GM19193 (cell line): ENCODE results near the gene MMS22L.

ENCODE experiments used
- POLR2A ChIP-seq: IDR thresholded peaks from 4 replicates; pipeline ENCODE4 v1.6.1; 2011; ENCODE audit not compliant: insufficient read depth, insufficient read length; ENCODE audit errors: extremely low read depth

MMS22L gene

DNA sequence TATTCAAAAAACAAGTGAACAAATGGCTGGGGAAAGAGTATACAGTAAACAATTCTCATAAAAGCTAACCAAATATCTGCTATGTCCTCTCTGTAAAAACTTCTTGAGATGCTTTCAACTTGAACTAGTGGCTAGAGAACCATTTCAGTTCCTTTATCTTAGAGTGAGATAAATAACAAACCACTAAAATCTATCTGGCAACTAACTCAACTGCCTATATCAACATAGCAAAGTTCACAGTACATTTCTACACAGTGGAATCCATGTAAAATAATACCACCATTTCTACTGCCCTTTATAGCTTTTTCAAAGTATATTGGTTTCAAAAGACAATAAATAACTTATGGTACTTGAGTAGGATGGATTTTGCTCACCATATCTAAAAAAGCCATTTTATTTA is 95.1 kb downstream of the MMS22L start:
- TF ChIP-seq POLR2A = no peak

DNA sequence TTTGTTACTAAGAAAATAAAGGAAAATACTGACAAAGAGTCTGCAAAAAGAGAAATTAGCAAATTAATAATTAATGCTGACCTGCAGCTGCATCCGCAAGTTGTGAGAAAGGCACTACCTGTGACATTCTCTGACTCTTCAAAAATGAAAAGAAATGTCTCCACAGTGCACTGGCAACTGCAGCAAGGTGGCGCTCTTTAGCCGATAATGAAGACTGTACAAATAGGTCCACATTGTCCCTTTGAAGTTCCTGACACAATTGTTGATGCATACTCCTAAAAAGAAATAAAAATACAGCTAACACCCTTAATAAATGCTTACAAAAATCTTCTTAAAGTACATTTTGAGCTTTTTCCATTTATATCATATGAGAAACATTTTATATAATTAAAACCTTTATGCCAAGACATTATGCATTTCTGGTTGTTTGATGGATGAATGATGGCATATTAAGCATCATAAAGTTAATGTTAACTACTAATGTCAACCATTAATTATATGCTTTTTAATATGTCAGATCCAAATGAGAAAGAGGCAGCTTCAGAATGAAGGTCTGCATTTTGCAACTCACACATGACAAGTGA is 96.5 kb downstream of the MMS22L start:
- no peak for TF ChIP-seq POLR2A

DNA sequence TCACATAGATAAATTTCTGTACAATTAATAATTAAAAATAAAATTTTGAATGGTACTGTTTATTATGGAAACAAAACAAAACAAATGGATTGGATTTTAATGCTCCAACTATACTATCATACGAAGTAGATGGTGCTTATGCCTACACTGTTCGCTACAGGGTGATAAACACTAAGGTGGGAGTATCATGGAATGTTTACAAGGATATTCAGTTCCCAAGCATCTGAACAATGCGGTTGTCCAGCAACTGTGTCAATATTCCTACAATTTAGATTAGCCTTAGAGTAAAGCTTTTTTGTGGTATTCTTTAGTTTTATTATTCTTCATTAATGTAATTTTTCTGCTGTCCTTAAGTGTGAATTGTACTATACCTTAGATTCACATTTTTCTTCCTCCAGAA is 105.1 kb downstream of the MMS22L start:
- TF ChIP-seq POLR2A = no peak

DNA sequence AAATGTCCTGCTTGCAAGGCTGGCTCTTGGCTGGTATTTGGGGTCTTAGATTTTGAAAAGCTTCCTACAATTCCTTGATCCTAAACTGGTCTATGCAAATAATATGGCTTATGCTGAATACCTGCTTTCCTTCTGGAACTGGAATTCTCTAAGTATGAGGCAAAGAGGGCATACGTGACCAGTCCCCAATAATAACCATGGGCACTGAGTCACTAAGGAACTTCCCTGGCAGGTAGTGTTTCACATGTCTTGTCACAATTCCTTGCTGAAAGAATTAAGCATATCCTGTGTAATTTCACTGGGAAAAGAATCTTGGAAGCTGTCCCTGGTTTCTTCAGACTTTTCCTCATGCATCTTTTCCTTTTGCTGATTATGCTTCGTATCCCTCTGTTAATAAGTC is 106.5 kb downstream of the MMS22L start:
- no peak for TF ChIP-seq POLR2A

DNA sequence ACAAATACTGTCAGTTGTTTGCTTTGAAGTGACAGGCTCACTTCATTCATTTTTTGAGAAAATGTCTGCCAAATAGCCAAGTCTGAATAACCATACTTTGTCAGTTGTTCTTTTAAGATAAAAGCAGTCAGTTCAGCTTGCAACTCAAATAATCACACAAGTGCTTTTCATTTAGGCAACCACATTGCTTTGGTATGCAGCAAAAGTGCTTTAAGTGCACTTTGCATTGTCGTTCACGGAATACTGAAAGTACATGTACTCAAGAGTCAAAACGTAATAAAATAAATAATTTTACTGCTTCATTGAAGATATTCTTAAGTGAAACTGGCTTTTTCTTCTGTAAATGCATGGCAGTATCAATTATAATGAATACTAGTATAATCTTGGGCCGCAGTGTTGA is 107.2 kb downstream of the MMS22L start:
- no peak for TF ChIP-seq POLR2A

DNA sequence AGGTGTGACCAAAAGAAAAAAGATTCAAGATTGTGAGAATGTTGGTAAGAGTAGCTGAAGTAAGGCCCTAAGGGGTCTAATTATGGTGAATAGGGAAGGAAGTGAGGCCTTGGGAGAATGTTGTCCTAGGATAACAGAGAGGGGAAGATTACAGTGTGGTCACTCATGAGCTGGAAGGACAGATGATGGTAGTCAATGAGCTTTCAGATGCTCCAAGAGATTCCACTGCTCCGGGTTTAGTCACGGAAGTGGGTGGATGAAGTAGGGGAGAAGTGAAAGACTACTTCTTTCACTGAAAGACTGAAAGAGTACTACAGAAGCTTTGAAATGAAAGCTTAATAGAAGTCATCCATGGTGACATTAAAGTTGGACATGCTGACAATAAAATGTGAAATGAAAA is 108.5 kb downstream of the MMS22L start:
- no peak for TF ChIP-seq POLR2A

DNA sequence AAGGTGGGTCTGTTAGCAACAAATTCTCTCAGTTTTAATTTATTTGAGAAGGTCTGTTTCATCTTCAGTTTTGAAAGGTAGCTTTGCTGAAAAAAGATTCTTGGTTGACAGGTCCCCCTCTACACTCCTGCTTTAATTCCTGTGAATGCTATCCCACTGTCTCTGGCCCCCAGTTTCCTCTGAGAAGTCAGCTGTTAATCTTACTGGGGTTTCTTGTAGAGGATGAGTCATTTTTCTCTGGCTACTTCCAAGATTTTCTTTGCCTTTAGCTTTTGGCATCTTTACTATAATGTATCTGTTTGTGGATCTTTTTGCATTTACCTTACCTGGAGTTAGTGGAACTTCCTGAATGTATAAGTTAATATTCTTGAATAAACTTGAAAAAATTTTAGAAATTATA is 122.7 kb downstream of the MMS22L start:
- no peak for TF ChIP-seq POLR2A

DNA sequence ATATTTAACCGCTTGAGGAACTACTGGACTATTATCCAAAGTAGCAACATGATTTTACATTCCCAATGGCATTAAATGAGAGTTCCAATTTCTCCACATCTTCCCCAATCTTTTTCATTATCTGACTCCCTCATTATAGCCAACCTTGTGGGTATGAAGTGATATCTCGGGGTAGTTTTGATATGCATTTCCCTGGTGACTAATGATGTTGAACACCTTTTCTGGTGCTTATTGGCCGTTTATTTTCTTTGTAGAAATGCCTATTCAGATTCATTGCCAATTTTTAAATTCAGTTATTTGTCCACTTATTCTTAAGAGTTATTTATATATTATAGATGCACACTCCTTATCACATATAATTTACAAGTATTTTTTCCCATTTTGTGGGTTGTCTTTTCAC is 129.0 kb downstream of the MMS22L start:
- TF ChIP-seq POLR2A = no peak

DNA sequence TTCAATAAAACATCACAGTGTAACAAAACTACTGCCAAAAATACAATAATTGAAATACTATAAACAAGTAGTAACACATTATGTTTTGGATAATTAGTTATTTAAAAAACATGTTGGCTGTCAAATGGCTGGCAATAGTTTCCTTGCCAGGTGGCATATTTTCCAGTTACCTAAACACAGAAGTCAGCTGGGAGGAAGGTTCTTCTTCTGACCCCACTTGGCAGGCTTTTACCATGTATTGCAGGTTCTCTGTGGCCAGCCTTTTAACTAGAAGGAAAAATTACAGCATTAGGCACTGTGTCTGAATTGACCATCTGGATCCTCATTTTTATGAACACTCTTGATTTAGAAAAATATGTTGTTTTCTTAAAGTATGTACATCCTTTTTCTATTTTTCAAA is 131.4 kb downstream of the MMS22L start:
- no peak for TF ChIP-seq POLR2A

DNA sequence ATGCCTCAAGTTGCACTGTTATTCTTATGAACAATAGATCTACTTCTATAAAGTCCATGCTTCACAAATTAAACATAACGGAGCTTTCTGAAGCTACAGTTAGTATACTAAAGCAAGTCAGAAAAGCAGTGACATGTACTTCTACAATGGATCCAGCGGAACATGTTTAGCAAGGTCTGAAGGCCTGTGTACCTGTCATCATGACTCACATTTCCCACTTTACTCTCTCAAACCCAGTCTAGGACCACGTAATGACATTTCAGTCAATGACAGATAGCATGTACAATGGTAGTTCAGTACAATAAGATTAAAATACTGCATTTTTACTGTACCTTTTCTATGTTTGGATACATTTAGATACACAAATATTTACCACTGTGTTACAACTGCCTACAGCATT is 132.1 kb downstream of the MMS22L start:
- TF ChIP-seq POLR2A = no peak

DNA sequence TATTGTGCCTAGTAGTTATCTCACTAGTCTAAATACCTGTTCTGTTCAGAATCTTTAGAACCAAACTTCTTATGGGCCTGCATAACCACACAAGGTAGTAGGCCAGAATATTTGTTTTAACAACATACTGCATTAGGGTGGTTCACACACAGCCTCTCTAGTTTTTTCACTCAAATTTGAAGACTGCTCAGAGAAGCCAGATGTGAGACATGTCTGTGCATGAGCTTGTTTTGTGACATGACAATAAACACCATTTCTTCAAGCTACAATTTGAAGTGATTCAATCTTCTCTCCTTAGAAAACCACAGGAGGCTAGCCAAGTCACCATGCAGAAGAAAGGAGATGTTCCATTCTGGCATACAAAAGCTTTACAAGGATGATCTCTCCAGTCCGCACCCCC is 135.6 kb downstream of the MMS22L start:
- no peak for TF ChIP-seq POLR2A

DNA sequence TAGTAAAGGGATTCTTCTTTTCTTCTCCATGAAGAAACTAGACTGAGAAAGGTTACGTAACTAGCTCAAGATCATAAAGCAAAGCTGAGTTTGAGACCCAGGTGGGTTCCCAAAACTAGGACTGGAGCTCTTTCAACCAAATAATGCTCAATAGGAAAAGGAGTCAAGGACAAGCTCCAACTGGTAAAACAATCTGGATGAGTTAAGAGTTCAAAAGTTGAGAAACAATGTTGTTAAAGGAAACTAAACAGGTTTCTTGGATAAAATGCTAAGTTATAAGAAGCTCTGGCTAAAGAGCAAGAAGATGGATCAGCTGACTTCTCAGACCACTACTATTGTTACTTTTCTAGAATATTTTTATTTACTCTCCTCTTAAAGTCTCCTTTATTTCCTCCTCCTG is 137.3 kb downstream of the MMS22L start:
- TF ChIP-seq POLR2A = no peak

DNA sequence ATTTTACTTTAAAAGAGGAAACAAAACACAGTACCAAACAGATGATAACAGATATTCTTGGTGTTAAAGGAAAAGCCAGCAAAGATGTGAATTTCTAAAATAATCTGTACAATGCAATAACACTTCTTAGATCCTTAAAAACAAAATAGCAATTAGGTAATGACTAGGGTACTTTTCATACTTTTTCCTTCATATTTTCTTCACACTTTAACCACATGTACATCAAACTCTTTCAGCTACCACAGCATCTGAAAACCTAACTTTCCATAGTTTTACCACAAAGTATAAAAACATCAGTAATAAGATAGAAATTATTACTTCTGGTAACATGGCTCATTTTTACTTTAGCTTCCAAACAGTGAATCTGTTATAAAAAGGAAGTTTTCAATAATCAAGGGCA is 141.3 kb downstream of the MMS22L start:
- TF ChIP-seq POLR2A = no peak

DNA sequence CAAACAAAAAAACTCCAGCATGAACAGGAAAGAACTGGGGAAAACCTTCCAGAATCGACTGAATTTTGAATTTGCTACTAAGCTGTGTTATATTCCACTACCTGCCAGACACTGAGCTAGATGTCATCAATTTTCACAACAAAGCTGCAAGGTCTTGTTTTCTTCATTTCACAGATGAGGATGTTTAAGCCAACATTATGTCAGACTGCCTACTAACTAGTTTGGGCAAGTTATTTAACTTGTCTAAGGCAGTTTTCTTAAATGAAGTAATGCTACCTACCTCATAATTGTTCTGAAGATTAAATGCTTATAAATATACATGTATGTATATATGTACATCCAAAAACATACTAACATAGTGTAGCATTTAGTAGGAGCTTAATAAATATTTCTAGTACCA is 144.4 kb downstream of the MMS22L start:
- TF ChIP-seq POLR2A = no peak

DNA sequence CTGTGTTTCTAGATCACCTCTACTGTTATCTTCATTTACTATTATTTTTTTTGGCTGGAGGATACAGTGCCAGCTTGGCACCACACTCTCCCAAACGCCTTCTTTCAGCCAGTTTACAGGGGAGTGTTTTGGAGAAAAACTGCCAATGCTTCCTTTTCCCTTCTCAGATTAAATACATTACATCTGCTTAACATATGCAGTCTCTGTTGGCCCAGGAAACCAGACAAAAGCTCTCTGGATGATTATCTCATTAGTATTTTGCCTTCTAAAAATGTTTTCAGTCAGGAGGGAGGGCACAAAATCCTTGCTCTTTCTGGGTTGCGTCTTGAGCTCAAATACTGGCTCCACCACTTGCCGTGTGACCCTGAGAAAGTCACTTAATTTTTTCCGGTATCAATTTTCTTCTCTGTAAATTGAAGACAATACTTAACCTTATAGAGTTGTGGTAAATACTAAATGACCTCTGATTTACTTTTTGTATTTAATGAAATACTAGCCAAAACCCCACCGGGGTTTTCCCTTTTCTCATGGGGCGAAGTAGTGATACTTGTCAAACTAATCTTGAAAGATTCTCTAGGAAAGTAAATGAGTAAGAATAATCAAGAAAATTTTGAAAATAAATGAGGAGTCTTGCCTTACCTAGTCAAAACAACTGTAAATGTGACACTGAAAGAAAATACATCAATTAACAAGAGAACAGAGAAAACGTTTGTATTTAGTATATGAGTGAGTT is 146.2 kb downstream of the MMS22L start:
- TF ChIP-seq POLR2A = no peak

DNA sequence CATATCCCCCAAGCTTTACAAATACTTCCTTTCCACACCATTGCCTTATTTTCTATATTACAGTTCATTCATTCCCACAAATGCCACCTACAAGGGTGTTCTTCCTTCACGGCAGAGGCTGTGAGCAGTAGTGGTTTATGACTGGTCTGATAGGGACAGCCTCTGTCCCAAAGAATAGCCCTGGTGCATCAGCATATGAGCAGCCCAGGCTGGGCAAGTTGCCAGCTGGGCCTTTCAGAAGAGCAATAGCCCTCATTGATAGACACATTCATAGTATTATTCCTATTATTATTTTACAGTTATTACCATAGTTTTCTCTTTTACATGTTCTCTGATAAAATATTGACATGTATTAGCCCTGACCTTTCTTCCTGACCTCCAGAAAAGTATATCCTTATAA is 149.9 kb downstream of the MMS22L start:
- no peak for TF ChIP-seq POLR2A

DNA sequence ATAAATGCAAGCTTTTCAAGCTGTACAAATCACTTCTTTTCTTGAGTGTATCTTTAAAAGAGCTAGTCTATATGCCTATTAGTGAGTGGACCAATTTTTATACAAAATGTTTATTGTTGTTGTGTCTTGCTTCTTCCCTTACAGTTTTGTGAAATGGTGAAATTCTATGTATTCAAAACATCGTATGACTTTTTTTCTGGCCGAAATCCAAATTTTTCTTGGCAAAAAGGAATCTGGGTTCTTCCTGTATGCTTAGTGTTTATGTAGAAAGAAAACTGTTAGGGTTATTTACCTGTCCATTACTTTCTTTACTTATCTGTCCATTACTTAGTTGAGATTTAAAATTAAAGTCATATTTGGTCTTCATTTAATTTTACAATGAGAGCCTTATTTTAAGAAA is 153.9 kb downstream of the MMS22L start:
- TF ChIP-seq POLR2A = no peak
